ENCODE results near the gene ASAP3. TPM values are rescaled to one million over a fixed set of nuclear protein-coding genes. Genes with fewer than 3 reads are reported as not detected.
A peak's percentile ranks its signal among the peaks of the same experiment; 100 is the strongest.

The ASAP3 gene
- total RNA-seq, 2 experiments from 2014 or later = 0.50 to 1.3 TPM

- DNase-seq (no peak), ATAC-seq (ENCODE audit: low read depth) (no peak)
- POLR2A ChIA-PET = no interaction called here
- Mint-ChIP-seq H3K4me1 (peaks cover 4% of the 10 kb centered on the region), H3K9me3 (no peaks in the 10 kb centered on the region), H3K36me3 (no peaks in the 10 kb centered on the region), H3K27ac (no peak overlapping the region), H3K27me3 (peaks cover 6% of the 10 kb centered on the region), H3K4me3 (no peak overlapping the region)
Observed at GRCh38 chr1:23446661-23447310, 37.2 kb downstream of the ASAP3 start.

GRCh38 chr1:23444596-23445390, 39.2 kb downstream of the ASAP3 start:
- POLR2A ChIA-PET = no interaction called here
- Mint-ChIP-seq H3K27ac (no peak overlapping the region), H3K36me3 (no peaks in the 10 kb centered on the region)

GRCh38 chr1:23444104-23444533, 39.9 kb downstream of the ASAP3 start:
- POLR2A ChIA-PET = no interaction called here
- Mint-ChIP-seq H3K27me3 (peaks cover 12% of the 10 kb centered on the region), H3K4me1 (peaks cover 2% of the 10 kb centered on the region), H3K27ac (no peak overlapping the region), H3K9me3 (no peaks in the 10 kb centered on the region), H3K36me3 (no peaks in the 10 kb centered on the region), H3K4me3 (no peak overlapping the region)
- no peak for ATAC-seq (ENCODE audit: low read depth)
- DNase-seq = no peak

More at GRCh38 chr1:23444596-23445390, 39.2 kb downstream of the ASAP3 start:
- no peak for DNase-seq
- ATAC-seq (ENCODE audit: low read depth) = no peak
- Mint-ChIP-seq H3K4me3 (no peak overlapping the region), H3K27me3 (peaks cover 9% of the 10 kb centered on the region), H3K4me1 (peaks cover 2% of the 10 kb centered on the region), H3K9me3 (no peaks in the 10 kb centered on the region)

GRCh38 chr1:23442751-23443150, 41.2 kb downstream of the ASAP3 start:
- no peak for DNase-seq
- no peaks in the 10 kb centered on the region for H3K36me3 Mint-ChIP-seq
- H3K4me3 Mint-ChIP-seq = no peak overlapping the region
- H3K27me3 Mint-ChIP-seq = peaks cover 17% of the 10 kb centered on the region
- peaks cover 2% of the 10 kb centered on the region for H3K4me1 Mint-ChIP-seq
- no peak overlapping the region for H3K27ac Mint-ChIP-seq
- no peak for ATAC-seq (ENCODE audit: low read depth)
- POLR2A ChIA-PET = no interaction called here
- H3K9me3 Mint-ChIP-seq = no peaks in the 10 kb centered on the region

GRCh38 chr1:23441446-23442148, 42.4 kb downstream of the ASAP3 start:
- H3K36me3 Mint-ChIP-seq = no peaks in the 10 kb centered on the region

GRCh38 chr1:23438545-23438944, 45.4 kb downstream of the ASAP3 start:
- no peaks in the 10 kb centered on the region for H3K4me1 Mint-ChIP-seq
- no peak overlapping the region for H3K4me3 Mint-ChIP-seq
- ATAC-seq (ENCODE audit: low read depth) = no peak
- H3K36me3 Mint-ChIP-seq = no peaks in the 10 kb centered on the region
- H3K27ac Mint-ChIP-seq = no peak overlapping the region
- DNase-seq = no peak
- POLR2A ChIA-PET = no interaction called here
- H3K9me3 Mint-ChIP-seq = no peaks in the 10 kb centered on the region
- H3K27me3 Mint-ChIP-seq = peaks cover 12% of the 10 kb centered on the region

More at GRCh38 chr1:23441446-23442148, 42.4 kb downstream of the ASAP3 start:
- POLR2A ChIA-PET = no interaction called here
- H3K9me3 Mint-ChIP-seq = no peaks in the 10 kb centered on the region
- no peak for ATAC-seq (ENCODE audit: low read depth)
- no peak for DNase-seq
- no peak overlapping the region for H3K4me3 Mint-ChIP-seq
- peaks cover 2% of the 10 kb centered on the region for H3K4me1 Mint-ChIP-seq
- H3K27ac Mint-ChIP-seq = no peak overlapping the region
- H3K27me3 Mint-ChIP-seq = peaks cover 17% of the 10 kb centered on the region

- DNase-seq = no peak
- Mint-ChIP-seq H3K27me3 (peaks cover 12% of the 10 kb centered on the region), H3K27ac (no peak overlapping the region), H3K4me1 (no peaks in the 10 kb centered on the region), H3K36me3 (no peaks in the 10 kb centered on the region), H3K9me3 (no peaks in the 10 kb centered on the region), H3K4me3 (no peak overlapping the region)
- POLR2A ChIA-PET = no interaction called here
- ATAC-seq (ENCODE audit: low read depth) = no peak
Observed at GRCh38 chr1:23437355-23437664, 46.7 kb downstream of the ASAP3 start.

GRCh38 chr1:23436520-23437354, 47.2 kb downstream of the ASAP3 start:
- Mint-ChIP-seq H3K9me3 (no peaks in the 10 kb centered on the region), H3K27ac (no peak overlapping the region), H3K36me3 (no peaks in the 10 kb centered on the region), H3K4me1 (no peaks in the 10 kb centered on the region), H3K27me3 (peaks cover 12% of the 10 kb centered on the region), H3K4me3 (no peak overlapping the region)
- POLR2A ChIA-PET = no interaction called here
- ATAC-seq (ENCODE audit: low read depth) = peak; percentile 39
- DNase-seq = no peak

- no peaks in the 10 kb centered on the region for H3K9me3 Mint-ChIP-seq
- H3K4me1 Mint-ChIP-seq = no peaks in the 10 kb centered on the region
- ATAC-seq (ENCODE audit: low read depth) (no peak), DNase-seq (no peak)
- no peak overlapping the region for H3K4me3 Mint-ChIP-seq
- peaks cover 10% of the 10 kb centered on the region for H3K27me3 Mint-ChIP-seq
- H3K27ac Mint-ChIP-seq = no peak overlapping the region
- no peaks in the 10 kb centered on the region for H3K36me3 Mint-ChIP-seq
- POLR2A ChIA-PET = no interaction called here
Observed at GRCh38 chr1:23434260-23434775, 49.7 kb downstream of the ASAP3 start.

- H3K27me3 Mint-ChIP-seq = peaks cover 8% of the 10 kb centered on the region
- H3K9me3 Mint-ChIP-seq = no peaks in the 10 kb centered on the region
- no peak for ATAC-seq (ENCODE audit: low read depth)
- H3K4me3 Mint-ChIP-seq = no peak overlapping the region
- DNase-seq = no peak
- no peaks in the 10 kb centered on the region for H3K36me3 Mint-ChIP-seq
- no peaks in the 10 kb centered on the region for H3K4me1 Mint-ChIP-seq
- no peak overlapping the region for H3K27ac Mint-ChIP-seq
- POLR2A ChIA-PET = no interaction called here
Observed at GRCh38 chr1:23433122-23433521, 50.9 kb downstream of the ASAP3 start.

GRCh38 chr1:23431431-23431830, 52.5 kb downstream of the ASAP3 start:
- peaks cover 2% of the 10 kb centered on the region for H3K4me1 Mint-ChIP-seq
- no peak overlapping the region for H3K27ac Mint-ChIP-seq
- DNase-seq = no peak
- no peak overlapping the region for H3K4me3 Mint-ChIP-seq
- H3K36me3 Mint-ChIP-seq = no peaks in the 10 kb centered on the region
- no peak for ATAC-seq (ENCODE audit: low read depth)
- POLR2A ChIA-PET = no interaction called here
- no peaks in the 10 kb centered on the region for H3K9me3 Mint-ChIP-seq
- H3K27me3 Mint-ChIP-seq = peaks cover 4% of the 10 kb centered on the region

GRCh38 chr1:23430803-23431202, 53.2 kb downstream of the ASAP3 start:
- no peak for DNase-seq
- no peak overlapping the region for H3K27ac Mint-ChIP-seq
- H3K36me3 Mint-ChIP-seq = peaks cover 1% of the 10 kb centered on the region
- POLR2A ChIA-PET = no interaction called here
- H3K27me3 Mint-ChIP-seq = peaks cover 4% of the 10 kb centered on the region
- ATAC-seq (ENCODE audit: low read depth) = no peak
- H3K4me3 Mint-ChIP-seq = no peak overlapping the region
- H3K4me1 Mint-ChIP-seq = peaks cover 2% of the 10 kb centered on the region
- H3K9me3 Mint-ChIP-seq = no peaks in the 10 kb centered on the region

All from activated naive CD8-positive, alpha-beta T cell treated with anti-CD3 and anti-CD28 coated beads, Interleukin-2, amount 10 ng/mL, durations not matched to agents 7 days and 5 days (primary cell).